ENCODE measurements around the gene PSD2.

Gene PSD2

GRCh38 chr5:139856714-139857113, 61.1 kb downstream of the PSD2 start:
- no peak overlapping the region for H3K27ac Mint-ChIP-seq
- no peaks in the 10 kb centered on the region for H3K4me1 Mint-ChIP-seq
- ATAC-seq, result no peak
- H3K9me3 Mint-ChIP-seq, result no peaks in the 10 kb centered on the region
- H3K36me3 Mint-ChIP-seq, result no peaks in the 10 kb centered on the region
- no peak overlapping the region for H3K4me3 Mint-ChIP-seq
- no peak for DNase-seq (ENCODE audit: low spot score in 2 of 2)

GRCh38 chr5:139859013-139859412, 63.4 kb downstream of the PSD2 start:
- no peak for DNase-seq (ENCODE audit: low spot score in 2 of 2)
- no peaks in the 10 kb centered on the region for H3K9me3 Mint-ChIP-seq
- H3K4me1 Mint-ChIP-seq, result no peaks in the 10 kb centered on the region
- H3K27ac Mint-ChIP-seq, result no peak overlapping the region
- H3K36me3 Mint-ChIP-seq, result no peaks in the 10 kb centered on the region
- H3K4me3 Mint-ChIP-seq, result no peak overlapping the region
- ATAC-seq, result no peak

GRCh38 chr5:139861021-139861888, 65.6 kb downstream of the PSD2 start:
- no peaks in the 10 kb centered on the region for H3K36me3 Mint-ChIP-seq
- ATAC-seq (no peak), DNase-seq (ENCODE audit: low spot score in 2 of 2) (no peak)
- H3K9me3 Mint-ChIP-seq, result no peaks in the 10 kb centered on the region
- no peaks in the 10 kb centered on the region for H3K4me1 Mint-ChIP-seq
- H3K4me3 Mint-ChIP-seq, result no peak overlapping the region
- no peak overlapping the region for H3K27ac Mint-ChIP-seq

GRCh38 chr5:139861889-139862207, 66.2 kb downstream of the PSD2 start:
- no peak for DNase-seq (ENCODE audit: low spot score in 2 of 2)
- H3K4me3 Mint-ChIP-seq, result no peak overlapping the region
- no peaks in the 10 kb centered on the region for H3K9me3 Mint-ChIP-seq
- no peaks in the 10 kb centered on the region for H3K36me3 Mint-ChIP-seq
- no peak for ATAC-seq
- no peaks in the 10 kb centered on the region for H3K4me1 Mint-ChIP-seq
- no peak overlapping the region for H3K27ac Mint-ChIP-seq

GRCh38 chr5:139862313-139862712, 66.7 kb downstream of the PSD2 start:
- no peaks in the 10 kb centered on the region for H3K36me3 Mint-ChIP-seq
- no peak overlapping the region for H3K27ac Mint-ChIP-seq
- DNase-seq (ENCODE audit: low spot score in 2 of 2) (no peak), ATAC-seq (no peak)
- H3K4me3 Mint-ChIP-seq, result no peak overlapping the region
- no peaks in the 10 kb centered on the region for H3K9me3 Mint-ChIP-seq
- no peaks in the 10 kb centered on the region for H3K4me1 Mint-ChIP-seq

GRCh38 chr5:139862803-139863202, 67.2 kb downstream of the PSD2 start:
- Mint-ChIP-seq H3K4me1 (no peaks in the 10 kb centered on the region), H3K9me3 (no peaks in the 10 kb centered on the region), H3K4me3 (no peak overlapping the region), H3K27ac (no peak overlapping the region), H3K36me3 (no peaks in the 10 kb centered on the region)
- no peak for ATAC-seq
- no peak for DNase-seq (ENCODE audit: low spot score in 2 of 2)

- Mint-ChIP-seq H3K36me3 (no peaks in the 10 kb centered on the region), H3K9me3 (no peaks in the 10 kb centered on the region), H3K4me1 (no peaks in the 10 kb centered on the region), H3K4me3 (no peak overlapping the region), H3K27ac (no peak overlapping the region)
- ATAC-seq (no peak), DNase-seq (ENCODE audit: low spot score in 2 of 2) (no peak)
Observed at GRCh38 chr5:139863361-139863760, 67.8 kb downstream of the PSD2 start.

GRCh38 chr5:139863855-139864558, 68.4 kb downstream of the PSD2 start:
- H3K4me3 Mint-ChIP-seq, result no peak overlapping the region
- DNase-seq (ENCODE audit: low spot score in 2 of 2) (peak; percentile 57 to 81), ATAC-seq (peak; percentile 63)
- no peaks in the 10 kb centered on the region for H3K4me1 Mint-ChIP-seq
- no peak overlapping the region for H3K27ac Mint-ChIP-seq
- no peaks in the 10 kb centered on the region for H3K36me3 Mint-ChIP-seq
- no peaks in the 10 kb centered on the region for H3K9me3 Mint-ChIP-seq

GRCh38 chr5:139864716-139865483, 69.3 kb downstream of the PSD2 start:
- no peak for DNase-seq (ENCODE audit: low spot score in 2 of 2)
- no peak for ATAC-seq
- Mint-ChIP-seq H3K4me3 (no peak overlapping the region), H3K36me3 (no peaks in the 10 kb centered on the region), H3K27ac (no peak overlapping the region), H3K9me3 (no peaks in the 10 kb centered on the region), H3K4me1 (no peaks in the 10 kb centered on the region)

GRCh38 chr5:139867109-139867508, 71.5 kb downstream of the PSD2 start:
- no peak for DNase-seq (ENCODE audit: low spot score in 2 of 2)
- no peaks in the 10 kb centered on the region for H3K36me3 Mint-ChIP-seq
- no peak overlapping the region for H3K27ac Mint-ChIP-seq
- H3K4me3 Mint-ChIP-seq, result no peak overlapping the region
- no peaks in the 10 kb centered on the region for H3K4me1 Mint-ChIP-seq
- ATAC-seq, result no peak
- no peaks in the 10 kb centered on the region for H3K9me3 Mint-ChIP-seq

GRCh38 chr5:139867581-139867980, 72.0 kb downstream of the PSD2 start:
- H3K9me3 Mint-ChIP-seq, result no peaks in the 10 kb centered on the region
- H3K27ac Mint-ChIP-seq, result no peak overlapping the region
- H3K4me3 Mint-ChIP-seq, result no peak overlapping the region
- DNase-seq (ENCODE audit: low spot score in 2 of 2) (no peak), ATAC-seq (no peak)
- no peaks in the 10 kb centered on the region for H3K36me3 Mint-ChIP-seq
- H3K4me1 Mint-ChIP-seq, result no peaks in the 10 kb centered on the region

- Mint-ChIP-seq H3K4me3 (no peak overlapping the region), H3K9me3 (no peaks in the 10 kb centered on the region), H3K4me1 (no peaks in the 10 kb centered on the region), H3K27ac (no peak overlapping the region), H3K36me3 (no peaks in the 10 kb centered on the region)
- DNase-seq (ENCODE audit: low spot score in 2 of 2) (no peak), ATAC-seq (no peak)
Observed at GRCh38 chr5:139869042-139869790, 73.6 kb downstream of the PSD2 start.

GRCh38 chr5:139870677-139871076, 75.1 kb downstream of the PSD2 start:
- H3K4me1 Mint-ChIP-seq, result no peaks in the 10 kb centered on the region
- H3K9me3 Mint-ChIP-seq, result no peaks in the 10 kb centered on the region
- no peak overlapping the region for H3K4me3 Mint-ChIP-seq
- no peaks in the 10 kb centered on the region for H3K36me3 Mint-ChIP-seq
- peak; percentile 25 for ATAC-seq
- H3K27ac Mint-ChIP-seq, result no peak overlapping the region
- DNase-seq (ENCODE audit: low spot score in 2 of 2), result no peak

- no peaks in the 10 kb centered on the region for H3K36me3 Mint-ChIP-seq
- DNase-seq (ENCODE audit: low spot score in 2 of 2), result no peak
- no peak for ATAC-seq
- H3K9me3 Mint-ChIP-seq, result no peaks in the 10 kb centered on the region
- no peak overlapping the region for H3K27ac Mint-ChIP-seq
- no peak overlapping the region for H3K4me3 Mint-ChIP-seq
- no peaks in the 10 kb centered on the region for H3K4me1 Mint-ChIP-seq
Observed at GRCh38 chr5:139871614-139872013, 76.0 kb downstream of the PSD2 start.
